ENCODE measurements around the gene PLEKHA1. TPM values are rescaled to one million over a fixed set of nuclear protein-coding genes. Genes with fewer than 3 reads are reported as not detected.

PLEKHA1 gene
- total RNA-seq, 1 experiment from 2014 or later: 30.6 TPM

DNA sequence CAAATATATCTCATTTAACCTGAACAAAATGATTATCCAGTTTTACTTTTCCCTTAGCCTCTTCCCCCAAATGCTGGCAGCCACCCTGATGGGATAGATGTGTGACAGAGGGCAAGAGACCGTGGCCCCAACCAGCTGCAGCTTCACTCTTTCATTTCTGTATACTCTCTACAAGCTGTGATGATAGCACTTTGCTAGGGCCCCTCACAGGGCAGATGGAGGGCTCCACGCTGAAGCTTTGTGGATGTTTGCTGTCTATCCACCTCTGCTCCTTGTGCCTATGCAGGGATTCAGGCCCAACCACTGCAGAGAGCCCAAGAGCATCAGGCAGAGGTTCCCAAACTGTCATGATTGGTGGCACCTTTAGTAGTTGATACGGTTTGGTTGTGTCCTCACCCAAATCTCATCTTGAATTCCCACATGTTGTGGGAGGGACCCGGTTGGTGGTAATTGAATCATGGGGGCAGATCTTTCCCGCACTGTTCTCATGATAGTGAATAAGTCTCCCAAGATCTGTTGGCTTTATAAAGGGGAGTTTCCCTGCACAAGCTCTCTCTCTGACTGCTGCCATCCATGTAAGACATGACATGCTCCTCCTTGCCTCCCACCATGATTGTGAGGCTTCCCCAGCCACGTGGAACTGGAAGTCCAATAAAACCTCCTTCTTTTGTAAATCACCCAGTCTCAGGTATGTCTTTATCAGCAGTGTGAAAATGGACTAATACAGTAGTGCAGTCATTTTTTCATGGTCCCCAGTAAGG, 107.0 kb downstream of the PLEKHA1 start:
- intact Hi-C loops (cut with micrococcal nuclease): no loop called here
- no peak overlapping the region for H3K9ac ChIP-seq (ENCODE audit: low read length)
- no peak overlapping the region for H3K4me2 ChIP-seq (ENCODE audit: low read length)
- no TSS peak for BruUV-seq (replicated peaks)
- no peak for TF ChIP-seq CEBPB (IDR thresholded peaks at IDR 0.05; ENCODE audit: low read depth)
- TF ChIP-seq, protein P1, sequence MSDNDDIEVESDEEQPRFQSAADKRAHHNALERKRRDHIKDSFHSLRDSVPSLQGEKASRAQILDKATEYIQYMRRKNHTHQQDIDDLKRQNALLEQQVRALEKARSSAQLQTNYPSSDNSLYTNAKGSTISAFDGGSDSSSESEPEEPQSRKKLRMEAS (IDR thresholded peaks at IDR 0.05): no peak
- TF ChIP-seq FOSL1 (IDR thresholded peaks at IDR 0.05; ENCODE audit: low read depth): no peak
- TF ChIP-seq EZH2phosphoT487 (IDR thresholded peaks at IDR 0.05; ENCODE audit: borderline replicate concordance): no peak
- TF ChIP-seq, protein P2, sequence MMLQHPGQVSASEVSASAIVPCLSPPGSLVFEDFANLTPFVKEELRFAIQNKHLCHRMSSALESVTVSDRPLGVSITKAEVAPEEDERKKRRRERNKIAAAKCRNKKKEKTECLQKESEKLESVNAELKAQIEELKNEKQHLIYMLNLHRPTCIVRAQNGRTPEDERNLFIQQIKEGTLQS (IDR thresholded peaks at IDR 0.05): no peak
- TF ChIP-seq POLR2A (IDR thresholded peaks at IDR 0.05; ENCODE audit: borderline replicate concordance, extremely low read depth, insufficient read depth, insufficient read length): no peak
- no peak for TF ChIP-seq TCF7L2 (IDR thresholded peaks at IDR 0.05; ENCODE audit: borderline replicate concordance, extremely low read depth, insufficient read depth, insufficient read length)
- TF ChIP-seq, protein P3, sequence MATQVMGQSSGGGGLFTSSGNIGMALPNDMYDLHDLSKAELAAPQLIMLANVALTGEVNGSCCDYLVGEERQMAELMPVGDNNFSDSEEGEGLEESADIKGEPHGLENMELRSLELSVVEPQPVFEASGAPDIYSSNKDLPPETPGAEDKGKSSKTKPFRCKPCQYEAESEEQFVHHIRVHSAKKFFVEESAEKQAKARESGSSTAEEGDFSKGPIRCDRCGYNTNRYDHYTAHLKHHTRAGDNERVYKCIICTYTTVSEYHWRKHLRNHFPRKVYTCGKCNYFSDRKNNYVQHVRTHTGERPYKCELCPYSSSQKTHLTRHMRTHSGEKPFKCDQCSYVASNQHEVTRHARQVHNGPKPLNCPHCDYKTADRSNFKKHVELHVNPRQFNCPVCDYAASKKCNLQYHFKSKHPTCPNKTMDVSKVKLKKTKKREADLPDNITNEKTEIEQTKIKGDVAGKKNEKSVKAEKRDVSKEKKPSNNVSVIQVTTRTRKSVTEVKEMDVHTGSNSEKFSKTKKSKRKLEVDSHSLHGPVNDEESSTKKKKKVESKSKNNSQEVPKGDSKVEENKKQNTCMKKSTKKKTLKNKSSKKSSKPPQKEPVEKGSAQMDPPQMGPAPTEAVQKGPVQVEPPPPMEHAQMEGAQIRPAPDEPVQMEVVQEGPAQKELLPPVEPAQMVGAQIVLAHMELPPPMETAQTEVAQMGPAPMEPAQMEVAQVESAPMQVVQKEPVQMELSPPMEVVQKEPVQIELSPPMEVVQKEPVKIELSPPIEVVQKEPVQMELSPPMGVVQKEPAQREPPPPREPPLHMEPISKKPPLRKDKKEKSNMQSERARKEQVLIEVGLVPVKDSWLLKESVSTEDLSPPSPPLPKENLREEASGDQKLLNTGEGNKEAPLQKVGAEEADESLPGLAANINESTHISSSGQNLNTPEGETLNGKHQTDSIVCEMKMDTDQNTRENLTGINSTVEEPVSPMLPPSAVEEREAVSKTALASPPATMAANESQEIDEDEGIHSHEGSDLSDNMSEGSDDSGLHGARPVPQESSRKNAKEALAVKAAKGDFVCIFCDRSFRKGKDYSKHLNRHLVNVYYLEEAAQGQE (IDR thresholded peaks at IDR 0.05; ENCODE audit: low read depth): no peak
- TF ChIP-seq, protein P4, sequence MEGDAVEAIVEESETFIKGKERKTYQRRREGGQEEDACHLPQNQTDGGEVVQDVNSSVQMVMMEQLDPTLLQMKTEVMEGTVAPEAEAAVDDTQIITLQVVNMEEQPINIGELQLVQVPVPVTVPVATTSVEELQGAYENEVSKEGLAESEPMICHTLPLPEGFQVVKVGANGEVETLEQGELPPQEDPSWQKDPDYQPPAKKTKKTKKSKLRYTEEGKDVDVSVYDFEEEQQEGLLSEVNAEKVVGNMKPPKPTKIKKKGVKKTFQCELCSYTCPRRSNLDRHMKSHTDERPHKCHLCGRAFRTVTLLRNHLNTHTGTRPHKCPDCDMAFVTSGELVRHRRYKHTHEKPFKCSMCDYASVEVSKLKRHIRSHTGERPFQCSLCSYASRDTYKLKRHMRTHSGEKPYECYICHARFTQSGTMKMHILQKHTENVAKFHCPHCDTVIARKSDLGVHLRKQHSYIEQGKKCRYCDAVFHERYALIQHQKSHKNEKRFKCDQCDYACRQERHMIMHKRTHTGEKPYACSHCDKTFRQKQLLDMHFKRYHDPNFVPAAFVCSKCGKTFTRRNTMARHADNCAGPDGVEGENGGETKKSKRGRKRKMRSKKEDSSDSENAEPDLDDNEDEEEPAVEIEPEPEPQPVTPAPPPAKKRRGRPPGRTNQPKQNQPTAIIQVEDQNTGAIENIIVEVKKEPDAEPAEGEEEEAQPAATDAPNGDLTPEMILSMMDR (IDR thresholded peaks at IDR 0.05 in 2 of 3, conservative IDR thresholded peaks at IDR 0.05 in 1 of 3; ENCODE audit: borderline replicate concordance in 1 of 3, insufficient read depth in 1 of 3, low read depth in 2 of 3, low read length in 2 of 3): no peak
- no peak for DNase-seq (ENCODE audit: low read depth, low spot score)
- no peaks in the 10 kb centered on the region for H3K79me2 ChIP-seq (ENCODE audit: insufficient read depth, low read length)
- no peak overlapping the region for H2AFZ ChIP-seq (ENCODE audit: low read depth, low read length, poor library complexity, severe bottlenecking)
- no peak overlapping the region for H3K4me3 ChIP-seq (replicated peaks in 1 of 2; ENCODE audit: low read depth in 1 of 2, low read length in 2 of 2)
- ChIA-PET CTCF (no interaction called here), RAD21 (ENCODE audit: low non-redundant PET in 1 of 2, low total read pairs in 2 of 2, uncharacterized antibody in 2 of 2, unreplicated experiment in 2 of 2) (no interaction called here), POLR2A (no interaction called here)
- H3K4me1 ChIP-seq (ENCODE audit: control insufficient read depth in 1 of 2, insufficient read depth in 2 of 2, low read length in 2 of 2): no peaks in the 10 kb centered on the region
- no peaks in the 10 kb centered on the region for H4K20me1 ChIP-seq (ENCODE audit: insufficient read depth)
- H3K27me3 ChIP-seq (ENCODE audit: insufficient read depth, low read length): no peaks in the 10 kb centered on the region
- no peak for ATAC-seq
- H3K9me2 ChIP-seq (ENCODE audit: insufficient read depth): no peaks in the 10 kb centered on the region
- H3K27ac ChIP-seq (ENCODE audit: low read depth, low read length): no peak overlapping the region
- no peaks in the 10 kb centered on the region for H3K9me3 ChIP-seq (ENCODE audit: control insufficient read depth in 1 of 2, insufficient read depth in 1 of 2, low read depth in 1 of 2, low read length in 2 of 2)
- no peaks in the 10 kb centered on the region for H3K36me3 ChIP-seq (ENCODE audit: control insufficient read depth in 1 of 2, insufficient read depth in 2 of 2, low read length in 2 of 2)

Small RNA genes within 50 kb of the gene (microRNA-seq; reads per million reads assigned to microRNA genes)
- gene MIR3941 (ENCODE audit: borderline number of aligned reads): 3.6 reads per million

Other genes starting within 250 kb of the PLEKHA1 start
- gene BTBD16, start 103.4 kb upstream of the PLEKHA1 start, total RNA-seq (2021; ENCODE audit: unreplicated experiment): 0.27 TPM
- not detected for gene ARMS2, start 79.9 kb downstream of the PLEKHA1 start, total RNA-seq (2021; ENCODE audit: unreplicated experiment)
- 0.39 TPM for gene HTRA1, start 86.8 kb downstream of the PLEKHA1 start, total RNA-seq (2021; ENCODE audit: unreplicated experiment)
- 0.17 TPM for gene DMBT1, start 186.0 kb downstream of the PLEKHA1 start, total RNA-seq (2021; ENCODE audit: unreplicated experiment)